Measurements from ENCODE around the gene BMPER. TPM values are rescaled to one million over a fixed set of nuclear protein-coding genes. Genes with fewer than 3 reads are reported as not detected.

Gene BMPER
- 16.6 and 24.5 TPM in 2 replicates for total RNA-seq

GRCh38 chr7:33905389-33906032, at the start of gene BMPER:
BMPER (plus strand) TSS chr7:33905539; CDS start chr7:33905614, 75 bp downstream.

